ENCODE data around the gene PDSS1. TPM values are rescaled to one million over a fixed set of nuclear protein-coding genes. Genes with fewer than 3 reads are reported as not detected.

The PDSS1 gene
- total RNA-seq, 1 experiment from 2014 or later = 14.3 TPM

DNA sequence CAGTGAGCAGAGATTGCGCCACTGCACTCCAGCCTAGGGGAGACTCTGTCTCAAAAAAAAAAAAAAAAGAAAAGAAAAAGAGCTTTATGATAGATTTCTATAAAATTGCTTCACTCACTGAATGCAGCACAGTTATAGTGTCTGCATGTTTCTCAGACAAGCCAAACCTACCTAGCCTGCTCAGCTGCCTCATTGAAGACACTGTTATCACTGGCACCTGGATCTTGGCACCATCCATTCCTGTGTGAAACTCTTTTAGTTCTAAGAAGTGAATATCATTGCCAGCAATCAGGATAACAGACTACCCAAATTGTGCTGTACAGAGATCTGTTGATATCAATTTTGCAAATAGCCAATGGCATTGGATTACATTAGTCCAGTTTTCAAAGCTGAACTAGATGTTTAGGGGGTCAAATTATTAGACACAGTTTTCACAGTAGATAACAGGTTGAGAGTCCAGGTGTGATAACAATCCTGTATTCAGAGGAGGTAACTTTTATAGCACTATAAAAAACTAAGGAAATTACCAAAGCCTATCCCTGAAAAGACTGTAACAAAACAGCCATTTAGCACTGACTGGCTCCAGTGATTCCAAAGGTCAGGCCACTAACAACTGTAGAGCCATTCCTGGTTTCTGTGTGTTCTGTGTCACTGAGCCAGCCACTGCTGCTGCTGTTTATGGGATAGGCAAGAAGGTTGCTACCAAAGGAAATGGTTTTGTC lies 17.1 kb downstream of the PDSS1 start:
- BruUV-seq (replicated peaks) = TSS peak; percentile 22
- no peaks in the 10 kb centered on the region for H3K4me1 Mint-ChIP-seq (ENCODE audit: insufficient read depth, unreplicated experiment)
- intact Hi-C loops (cut with micrococcal nuclease) = no loop called here
- no peak for TF ChIP-seq CTCF (IDR thresholded peaks at IDR 0.05; ENCODE audit: unreplicated experiment)
- H3K27me3 Mint-ChIP-seq (ENCODE audit: insufficient read depth, unreplicated experiment) = no peaks in the 10 kb centered on the region
- no peak overlapping the region for H3K27ac Mint-ChIP-seq (ENCODE audit: low read depth, unreplicated experiment)
- H3K9me3 Mint-ChIP-seq (ENCODE audit: unreplicated experiment) = no peaks in the 10 kb centered on the region
- CTCF ChIA-PET = interaction anchor here (0.6 to 1.9 kb wide), 3 partner anchors 12 to 116 kb away, joined by 3 to 7 read pairs (median 4); no protein-coding TSS in a partner anchor
- no peak overlapping the region for H3K4me3 Mint-ChIP-seq (ENCODE audit: unreplicated experiment)
- DNase-seq (ENCODE audit: unreplicated experiment) = no peak
- H3K36me3 Mint-ChIP-seq (ENCODE audit: insufficient read depth, unreplicated experiment) = peaks cover 42% of the 10 kb centered on the region
- POLR2A ChIA-PET = no interaction called here

DNA sequence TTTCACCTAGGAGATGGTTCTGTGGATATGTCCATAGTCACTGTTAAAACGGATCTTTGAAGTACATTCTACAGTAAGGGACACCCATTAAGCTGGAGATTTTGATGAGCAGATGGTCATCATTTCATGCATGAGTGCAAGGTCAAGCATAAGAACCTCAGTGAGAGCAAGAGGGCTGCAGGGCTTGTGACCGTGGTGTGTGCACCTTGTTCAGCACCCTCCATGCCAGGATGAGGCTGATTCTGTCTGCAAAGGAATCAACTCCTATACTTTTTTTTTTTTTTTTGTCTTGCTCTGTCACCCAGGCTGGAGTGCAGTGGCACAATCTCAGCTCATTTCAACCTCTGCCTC lies 17.6 kb downstream of the PDSS1 start:
- no TSS peak for BruUV-seq (replicated peaks)
- Mint-ChIP-seq H3K27ac (ENCODE audit: low read depth, unreplicated experiment) (no peak overlapping the region), H3K4me3 (ENCODE audit: unreplicated experiment) (no peak overlapping the region), H3K36me3 (ENCODE audit: insufficient read depth, unreplicated experiment) (peaks cover 45% of the 10 kb centered on the region), H3K9me3 (ENCODE audit: unreplicated experiment) (no peaks in the 10 kb centered on the region), H3K27me3 (ENCODE audit: insufficient read depth, unreplicated experiment) (no peaks in the 10 kb centered on the region), H3K4me1 (ENCODE audit: insufficient read depth, unreplicated experiment) (no peaks in the 10 kb centered on the region)
- ChIA-PET CTCF (interaction anchor here (0.5 to 1.9 kb wide), 4 partner anchors 12 to 988 kb away, joined by 3 to 7 read pairs (median 3); no protein-coding TSS in a partner anchor), POLR2A (no interaction called here)
- intact Hi-C loops (cut with micrococcal nuclease) = no loop called here
- DNase-seq (ENCODE audit: unreplicated experiment) = no peak
- no peak for TF ChIP-seq CTCF (IDR thresholded peaks at IDR 0.05; ENCODE audit: unreplicated experiment)

DNA sequence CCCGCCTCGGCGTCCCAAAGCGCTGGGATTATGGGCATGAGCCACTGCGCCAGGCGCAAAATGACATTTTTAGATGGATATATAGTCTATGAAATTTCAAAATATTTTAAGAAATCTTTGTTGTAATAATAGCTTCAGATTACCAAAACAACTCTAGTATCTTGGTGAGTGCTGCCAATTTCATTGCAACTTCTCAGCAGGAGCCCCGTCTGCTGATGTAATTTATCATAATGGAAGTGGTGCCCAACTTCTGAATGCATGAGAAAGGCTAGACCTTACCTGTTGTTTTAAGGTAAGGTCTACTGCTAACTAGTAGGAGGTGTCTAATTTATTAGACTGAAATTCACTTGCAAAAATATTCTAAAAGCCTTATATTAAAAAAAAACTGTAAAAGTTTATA lies 20.0 kb downstream of the PDSS1 start:
- intact Hi-C loops (cut with micrococcal nuclease) = no loop called here
- H3K4me3 Mint-ChIP-seq (ENCODE audit: unreplicated experiment) = no peak overlapping the region
- no peak for TF ChIP-seq CTCF (IDR thresholded peaks at IDR 0.05; ENCODE audit: unreplicated experiment)
- POLR2A ChIA-PET = interaction anchor here (1.0 kb wide), 1 partner anchor 20 kb away, joined by 3 read pairs; the partner anchor contains the start of gene PDSS1
- DNase-seq (ENCODE audit: unreplicated experiment) = no peak
- H3K36me3 Mint-ChIP-seq (ENCODE audit: insufficient read depth, unreplicated experiment) = peaks cover 59% of the 10 kb centered on the region
- CTCF ChIA-PET = interaction anchor here (1.0 to 1.1 kb wide), 2 partner anchors 9 to 12 kb away, joined by 3 to 4 read pairs; no protein-coding TSS in a partner anchor
- no peaks in the 10 kb centered on the region for H3K9me3 Mint-ChIP-seq (ENCODE audit: unreplicated experiment)
- H3K4me1 Mint-ChIP-seq (ENCODE audit: insufficient read depth, unreplicated experiment) = no peaks in the 10 kb centered on the region
- BruUV-seq (replicated peaks) = no TSS peak
- no peak overlapping the region for H3K27ac Mint-ChIP-seq (ENCODE audit: low read depth, unreplicated experiment)
- H3K27me3 Mint-ChIP-seq (ENCODE audit: insufficient read depth, unreplicated experiment) = no peaks in the 10 kb centered on the region

GRCh38 chr10:26721561-26721960 lies 24.1 kb downstream of the PDSS1 start:
- Mint-ChIP-seq H3K4me1 (ENCODE audit: insufficient read depth, unreplicated experiment) (no peaks in the 10 kb centered on the region), H3K36me3 (ENCODE audit: insufficient read depth, unreplicated experiment) (peaks cover 62% of the 10 kb centered on the region), H3K4me3 (ENCODE audit: unreplicated experiment) (no peak overlapping the region), H3K9me3 (ENCODE audit: unreplicated experiment) (no peaks in the 10 kb centered on the region), H3K27ac (ENCODE audit: low read depth, unreplicated experiment) (no peak overlapping the region), H3K27me3 (ENCODE audit: insufficient read depth, unreplicated experiment) (no peaks in the 10 kb centered on the region)
- no TSS peak for BruUV-seq (replicated peaks)
- TF ChIP-seq CTCF (IDR thresholded peaks at IDR 0.05; ENCODE audit: unreplicated experiment) = no peak
- CTCF ChIA-PET = no interaction called here
- DNase-seq (ENCODE audit: unreplicated experiment) = no peak
- POLR2A ChIA-PET = no interaction called here
- intact Hi-C loops (cut with micrococcal nuclease) = no loop called here
